Measurements from ENCODE around the gene MYZAP.

The MYZAP gene

GRCh38 chr15:57565311-57565710 lies 26.4 kb upstream of the MYZAP start:
- no peak for DNase-seq

DNA sequence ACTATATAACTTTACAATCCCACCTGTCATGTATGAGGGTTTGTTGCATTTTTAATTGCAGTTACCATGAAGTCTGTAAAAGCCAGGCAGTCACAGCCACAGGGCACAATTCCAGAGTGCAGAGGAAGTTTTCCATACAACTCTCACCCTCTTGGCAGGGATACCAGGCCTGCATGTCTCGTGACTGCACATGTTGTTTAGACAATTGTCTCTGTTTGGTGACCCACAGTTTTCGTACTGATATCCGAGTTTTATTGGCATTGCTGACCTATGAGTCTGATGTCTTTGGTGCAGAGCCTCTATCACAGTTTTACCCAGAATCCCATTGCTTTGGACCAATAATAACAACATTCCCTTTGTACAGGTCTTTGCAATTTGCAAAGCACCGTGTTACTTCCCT lies 24.9 kb upstream of the MYZAP start:
- DNase-seq, result no peak

DNA sequence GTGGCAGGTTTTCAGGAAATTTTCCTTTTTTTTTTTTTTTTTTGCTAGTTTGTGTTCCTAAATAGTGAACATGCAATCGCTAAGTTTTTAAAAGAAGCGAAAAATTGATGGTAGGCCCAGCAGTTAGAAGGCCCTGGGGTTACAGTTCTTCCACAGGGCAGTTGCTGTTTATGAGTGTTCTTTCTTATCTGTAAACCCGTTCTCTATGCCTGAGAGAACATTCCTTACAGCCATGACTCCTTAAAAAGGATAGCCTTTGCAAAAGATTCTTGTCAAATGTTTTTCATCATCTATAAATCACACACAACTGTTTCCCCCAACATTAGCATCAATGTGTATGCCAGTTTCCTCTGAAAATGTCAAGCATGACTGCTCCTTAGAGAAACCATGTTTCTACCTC lies 23.8 kb upstream of the MYZAP start:
- DNase-seq, result no peak

DNA sequence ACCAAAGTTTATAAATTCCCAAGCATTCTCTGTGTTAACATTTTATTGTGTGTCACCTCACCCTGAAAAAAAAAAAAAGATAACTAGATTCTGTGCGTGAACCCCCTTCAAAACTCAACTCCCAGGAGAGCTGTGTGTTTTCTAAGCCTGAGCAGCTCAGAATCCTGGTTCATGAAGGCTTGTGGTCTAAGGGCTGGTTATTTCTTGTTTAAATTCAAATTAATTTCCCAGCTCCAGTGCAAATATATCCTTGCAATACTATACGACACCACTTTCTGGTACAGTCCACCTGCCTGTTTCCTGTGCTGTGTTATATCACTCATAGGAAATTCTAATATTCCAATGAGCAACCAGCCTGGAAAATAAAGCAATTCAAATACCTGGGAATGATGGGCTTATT lies 23.4 kb upstream of the MYZAP start:
- DNase-seq, result no peak

- no peak for DNase-seq
Measured at GRCh38 chr15:57570340-57570739, 21.4 kb upstream of the MYZAP start.

DNA sequence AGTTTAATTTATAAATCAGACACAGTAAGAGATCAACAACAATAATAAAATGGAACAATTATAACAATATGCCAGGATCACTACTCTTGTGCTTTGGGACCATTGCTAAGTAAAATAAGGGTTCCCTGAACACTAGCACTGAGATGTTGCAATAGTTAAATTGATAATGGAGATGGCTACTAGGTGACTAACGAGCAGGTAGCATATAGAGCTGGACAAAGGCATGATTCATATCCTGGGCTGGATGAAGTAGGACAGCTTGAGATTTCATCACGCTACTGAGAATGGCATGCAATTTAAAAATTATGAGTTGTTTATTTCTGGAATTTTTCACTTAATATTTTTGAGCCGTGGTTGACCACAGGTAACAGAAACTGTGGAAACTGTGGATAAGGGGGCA lies 20.7 kb upstream of the MYZAP start:
- no peak for DNase-seq

- DNase-seq, result no peak
Measured at GRCh38 chr15:57571725-57572124, 20.0 kb upstream of the MYZAP start.

DNA sequence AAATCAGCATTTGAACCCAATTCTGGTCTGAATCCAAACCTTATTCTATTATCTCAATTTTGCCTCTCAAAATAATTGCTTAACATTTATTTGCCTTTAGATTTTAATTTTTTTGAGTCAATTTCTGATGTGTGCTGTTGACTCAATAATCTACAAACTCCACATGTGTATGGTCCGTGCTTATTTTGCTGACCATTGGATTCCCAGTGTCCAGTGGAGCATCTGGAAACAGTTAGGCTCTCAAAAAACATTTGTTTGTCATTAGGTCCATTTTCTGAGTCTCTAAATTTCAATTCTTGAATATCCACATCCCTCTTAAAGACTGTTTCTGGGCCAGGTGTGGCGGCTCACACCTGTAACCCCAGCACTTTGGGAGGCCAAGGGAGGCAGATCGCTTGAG lies 19.2 kb upstream of the MYZAP start:
- no peak for DNase-seq

GRCh38 chr15:57573151-57573550 lies 18.6 kb upstream of the MYZAP start:
- DNase-seq, result no peak

DNA sequence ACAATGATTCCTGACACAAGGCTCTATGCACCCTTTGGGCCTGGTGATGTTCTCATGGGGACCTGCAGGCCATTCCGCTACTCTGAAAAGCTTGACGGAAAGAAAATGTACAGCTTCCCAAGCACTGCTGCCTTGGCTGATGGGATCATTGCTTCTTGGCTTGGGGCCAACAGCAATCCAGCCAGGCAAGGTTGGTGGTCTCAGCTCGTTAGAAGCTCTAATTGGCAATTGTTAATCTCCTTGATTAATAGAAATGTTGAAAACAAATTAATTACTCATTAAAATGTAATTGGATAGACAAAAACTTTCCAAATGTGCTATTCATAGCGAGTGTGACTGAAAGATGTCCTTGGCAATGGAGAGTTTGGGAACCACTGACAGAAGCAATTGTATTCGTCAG lies 16.3 kb upstream of the MYZAP start:
- no peak for DNase-seq

DNA sequence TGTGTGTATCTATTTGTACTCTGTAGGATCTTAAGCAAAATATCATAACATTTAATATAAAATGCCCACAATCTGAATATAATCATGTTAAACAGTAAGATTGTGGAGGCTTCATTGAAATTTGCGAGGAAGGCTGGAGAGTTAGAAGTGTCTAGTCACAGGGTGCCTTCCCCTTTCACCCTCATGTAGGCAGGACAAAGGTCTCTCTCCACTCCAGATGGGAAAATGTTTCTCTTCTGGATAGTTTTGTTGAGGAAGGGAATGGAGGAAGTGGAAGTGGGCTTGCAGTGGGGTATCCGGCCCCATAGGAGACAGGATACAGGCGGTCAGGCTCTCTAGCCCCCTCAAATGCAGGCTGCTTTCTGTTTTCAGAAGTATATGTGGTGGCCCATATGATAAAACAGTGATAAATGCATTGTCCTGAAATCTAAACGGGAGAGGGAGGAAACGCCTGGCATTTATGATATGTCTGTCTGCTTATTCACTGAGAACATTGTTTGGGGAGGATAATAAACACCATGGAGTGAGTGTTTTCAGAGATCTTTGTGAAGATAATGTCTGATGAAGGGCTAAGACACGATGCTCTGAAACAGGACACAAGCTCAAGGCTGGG lies 13.3 kb upstream of the MYZAP start:
- DNase-seq, result no peak

GRCh38 chr15:57580428-57580827 lies 11.3 kb upstream of the MYZAP start:
- DNase-seq, result no peak

GRCh38 chr15:57580866-57581265 lies 10.8 kb upstream of the MYZAP start:
- DNase-seq, result no peak

DNA sequence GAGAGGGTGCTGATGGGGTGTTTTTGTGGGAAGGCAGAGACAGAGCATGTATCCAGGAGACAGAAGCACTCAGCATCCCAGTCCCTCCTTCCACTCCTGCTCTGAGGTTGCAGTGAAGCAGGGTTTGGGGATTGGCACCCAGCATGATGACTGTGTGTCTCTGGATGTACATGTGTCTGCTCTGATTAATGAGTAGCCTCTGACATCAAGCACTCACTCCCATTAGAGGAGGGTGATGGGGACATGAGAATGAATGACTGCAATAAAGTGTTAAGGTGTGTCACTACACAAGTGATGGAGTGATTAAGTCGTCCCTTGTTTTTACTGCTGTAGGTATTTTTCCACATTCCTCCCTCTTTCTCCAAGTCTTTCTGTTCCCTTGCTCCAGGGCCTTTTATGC lies 9.6 kb upstream of the MYZAP start:
- DNase-seq, result no peak

GRCh38 chr15:57583282-57583681 lies 8.4 kb upstream of the MYZAP start:
- DNase-seq, result no peak

- DNase-seq, result no peak
Measured at GRCh38 chr15:57583720-57584119, 8.0 kb upstream of the MYZAP start.

- no peak for DNase-seq
Measured at GRCh38 chr15:57586661-57587424, 4.9 kb upstream of the MYZAP start.

DNA sequence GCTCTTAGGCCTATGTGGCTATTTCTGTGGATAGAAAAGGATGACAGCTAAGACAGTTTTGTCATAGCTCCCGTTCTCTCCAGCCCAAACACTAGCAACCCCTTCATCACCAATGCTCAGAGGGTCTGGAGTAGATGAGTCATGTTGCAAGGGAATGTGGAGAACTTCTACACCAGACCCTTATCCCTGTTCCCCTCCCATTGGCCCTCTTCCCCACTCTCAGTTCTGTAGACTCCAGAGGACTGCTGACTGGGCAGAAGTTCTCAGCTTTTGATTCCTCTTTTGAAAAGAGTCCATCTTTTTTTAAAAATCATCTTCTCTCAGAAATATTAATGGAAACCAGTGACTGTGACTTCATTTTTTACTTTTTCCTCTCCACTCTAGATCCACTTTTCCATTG lies 2.4 kb upstream of the MYZAP start:
- no peak for DNase-seq

DNA sequence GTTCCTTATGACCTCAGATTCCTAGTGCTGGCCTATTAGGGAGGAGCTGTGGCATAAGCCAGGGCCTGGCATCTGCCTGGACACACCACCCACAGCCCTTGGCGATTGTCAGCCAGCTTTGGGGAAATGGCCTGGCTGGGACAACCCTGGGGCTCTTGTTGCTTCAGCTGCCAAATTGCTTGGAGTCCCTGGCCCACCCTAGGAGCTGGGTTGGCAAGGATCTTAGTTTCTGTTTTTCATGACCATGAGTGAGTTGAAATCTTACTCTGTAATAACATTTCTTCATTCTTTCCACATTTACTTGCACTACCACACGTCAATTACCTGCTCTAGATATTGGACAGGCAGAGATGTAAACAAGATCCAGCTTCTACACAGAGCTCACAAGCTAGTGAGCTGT lies 1.9 kb upstream of the MYZAP start:
- no peak for DNase-seq

- no peak for DNase-seq
Measured at GRCh38 chr15:57591237-57591821, 375 bp upstream of the MYZAP start.

DNA sequence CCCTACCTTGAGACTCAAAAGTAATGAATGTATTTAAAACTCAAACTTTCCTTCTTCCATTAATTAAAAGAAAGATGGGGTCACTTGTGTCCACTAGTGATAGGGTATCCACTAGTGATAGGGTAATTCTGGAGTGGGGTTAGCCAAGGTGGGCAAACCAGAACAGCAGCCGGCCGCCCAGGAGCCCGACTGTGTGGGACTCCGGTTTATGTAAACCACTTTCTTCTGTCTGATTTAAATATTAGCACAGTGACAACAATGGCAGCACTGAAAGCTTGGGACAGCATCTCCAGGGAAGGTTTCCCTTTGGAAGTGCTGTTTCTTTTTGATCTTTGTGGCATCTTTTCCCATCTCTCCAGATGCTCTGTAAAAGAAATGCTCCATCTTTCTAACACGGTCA lies 722 bp downstream of the MYZAP start:
- no peak for DNase-seq

DNA sequence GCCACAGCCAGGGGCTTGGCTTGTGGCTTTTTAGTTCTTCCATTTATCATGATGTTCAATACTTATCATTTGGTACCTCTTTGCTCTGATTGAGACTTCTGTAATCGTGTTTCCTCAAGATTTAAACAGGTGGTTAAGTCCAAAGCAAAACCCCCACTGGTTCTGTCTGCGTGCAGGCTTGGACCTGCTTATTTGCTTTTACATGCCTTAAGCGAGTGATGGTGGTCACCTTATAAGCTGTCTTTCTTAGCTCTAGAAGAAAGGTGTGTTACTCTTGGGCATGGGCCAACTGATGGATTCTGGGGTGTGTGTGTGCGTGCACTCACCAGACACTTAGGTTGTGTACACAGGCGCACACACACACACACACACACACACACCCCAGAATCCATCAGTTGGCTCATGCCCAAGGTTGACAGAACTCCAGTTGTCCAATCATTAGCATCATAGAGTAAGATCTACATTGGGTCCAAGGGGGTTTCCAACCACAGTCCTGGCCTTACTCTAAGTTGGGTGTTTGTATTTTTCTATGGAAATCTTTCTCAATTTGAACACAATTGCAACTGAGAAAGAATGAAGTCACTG lies 1.2 kb downstream of the MYZAP start:
- no peak for DNase-seq

DNA sequence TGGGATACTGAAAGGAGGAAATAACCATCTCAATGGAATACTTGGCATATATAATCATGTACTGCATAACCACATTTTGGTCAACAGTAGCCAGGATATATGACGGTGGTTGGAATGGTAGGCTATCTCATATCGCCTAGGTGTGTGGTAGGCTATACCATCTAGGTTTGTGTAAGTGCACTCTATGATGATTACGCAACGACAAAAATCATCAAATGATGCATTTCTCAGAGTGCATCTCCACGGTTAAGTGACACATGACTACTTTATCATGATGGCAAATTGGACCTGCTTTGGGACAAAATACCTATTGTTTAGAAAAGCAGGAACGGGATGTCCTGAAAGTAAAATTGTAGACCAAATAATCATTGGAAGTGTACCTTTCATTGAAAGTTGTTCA lies 2.8 kb downstream of the MYZAP start:
- DNase-seq, result no peak
